ENCODE results near the gene CDHR1.

- TF ChIP-seq POLR2AphosphoS5 (IDR thresholded peaks at IDR 0.05; ENCODE audit: low read depth, low read length) (no peak), SIN3A (IDR thresholded peaks at IDR 0.05; ENCODE audit: borderline replicate concordance, low read depth, low read length) (no peak), CTCF (IDR thresholded peaks at IDR 0.05) (no peak), PBX3 (IDR thresholded peaks at IDR 0.05) (no peak), RCOR1 (IDR thresholded peaks at IDR 0.05; ENCODE audit: low read length) (no peak), NRF1 (IDR thresholded peaks at IDR 0.05; ENCODE audit: low read depth, low read length) (no peak), TAF1 (IDR thresholded peaks at IDR 0.05; ENCODE audit: borderline replicate concordance, low read depth, low read length) (no peak), MAX (IDR thresholded peaks at IDR 0.05; ENCODE audit: low read depth) (no peak), REST (IDR thresholded peaks at IDR 0.05; ENCODE audit: low read depth, low read length) (no peak), EP300 (IDR thresholded peaks at IDR 0.05; ENCODE audit: borderline replicate concordance in 1 of 2, low read depth in 1 of 2, low read length in 1 of 2) (no peak)
Observed at GRCh38 chr10:84201682-84202081, 7.3 kb downstream of the CDHR1 start.

All from SK-N-SH (cell line).